Activated T-cell treated with anti-CD3 and anti-CD28 coated beads for 48 hours (primary cell): Measurements from ENCODE around the gene SLC25A44.

ENCODE experiments used
- DNase-seq: peaks from one replicate; pipeline ENCODE4 v3.0.0-alpha.2; 2020; ENCODE audit warnings: low read depth

Gene SLC25A44

GRCh38 chr1:156193488-156194299 lies at the start of gene SLC25A44:
TSS of gene SLC25A44 (plus strand) at chr1:156194104. CDS start at chr1:156199848, 5,744 bp downstream.
- peak; percentile 96 for DNase-seq

GRCh38 chr1:156144742-156145141 lies 49.2 kb upstream of the SLC25A44 start:
- DNase-seq = no peak

- no peak for DNase-seq
Measured at GRCh38 chr1:156145650-156146019, 48.3 kb upstream of the SLC25A44 start.

- DNase-seq = no peak
Measured at GRCh38 chr1:156146020-156146768, 47.7 kb upstream of the SLC25A44 start.

- DNase-seq = no peak
Measured at GRCh38 chr1:156146769-156147405, 47.0 kb upstream of the SLC25A44 start.

GRCh38 chr1:156148216-156148615 lies 45.7 kb upstream of the SLC25A44 start:
- DNase-seq = no peak

GRCh38 chr1:156149374-156150332 lies 44.3 kb upstream of the SLC25A44 start:
- no peak for DNase-seq

- no peak for DNase-seq
Measured at GRCh38 chr1:156150333-156151011, 43.4 kb upstream of the SLC25A44 start.

GRCh38 chr1:156151093-156151688 lies 42.7 kb upstream of the SLC25A44 start:
- no peak for DNase-seq

- DNase-seq = no peak
Measured at GRCh38 chr1:156152628-156153027, 41.3 kb upstream of the SLC25A44 start.

GRCh38 chr1:156153362-156153761 lies 40.5 kb upstream of the SLC25A44 start, which contains the start of gene SEMA4A:
TSS of gene SEMA4A (plus strand) at chr1:156153585. CDS start at chr1:156154579, 994 bp downstream.
- DNase-seq = no peak

- DNase-seq = peak; percentile 67
Measured at GRCh38 chr1:156154317-156154749, 39.6 kb upstream of the SLC25A44 start.

GRCh38 chr1:156155756-156156510 lies 38.0 kb upstream of the SLC25A44 start:
- no peak for DNase-seq

- DNase-seq = no peak
Measured at GRCh38 chr1:156157506-156157905, 36.4 kb upstream of the SLC25A44 start.

GRCh38 chr1:156157966-156158365 lies 35.9 kb upstream of the SLC25A44 start:
- DNase-seq = no peak

- no peak for DNase-seq
Measured at GRCh38 chr1:156160000-156160742, 33.7 kb upstream of the SLC25A44 start.

GRCh38 chr1:156160743-156161171 lies 33.1 kb upstream of the SLC25A44 start:
- peak; percentile 82 for DNase-seq

- no peak for DNase-seq
Measured at GRCh38 chr1:156162430-156163037, 31.4 kb upstream of the SLC25A44 start.
